ENCODE measurements around the gene HESX1.

Gene HESX1

DNA sequence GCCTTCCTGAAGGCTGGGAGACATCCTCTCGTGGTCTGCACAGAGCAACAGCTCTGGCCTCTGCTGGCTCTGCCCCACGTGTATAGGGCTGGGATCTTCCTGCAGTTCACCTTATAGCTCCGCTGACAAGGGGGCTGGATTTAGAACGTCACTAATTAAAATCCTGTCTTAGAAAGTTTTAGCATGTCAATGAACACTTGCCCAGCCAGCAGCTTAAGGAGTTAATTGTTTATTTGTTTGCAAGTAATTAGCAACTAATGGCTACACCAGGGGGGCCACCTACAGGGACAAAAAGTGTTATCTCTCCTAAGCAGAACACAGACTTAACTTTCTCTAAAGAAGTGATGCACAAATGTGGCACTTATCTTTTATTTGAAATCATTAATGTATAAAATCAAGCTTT is at the start of gene HESX1:
TSS of gene HESX1 (minus strand) at position 84 of the 403 bp plus-strand sequence. CDS start at position 24, 60 bp downstream.
- DNase-seq: no peak

DNA sequence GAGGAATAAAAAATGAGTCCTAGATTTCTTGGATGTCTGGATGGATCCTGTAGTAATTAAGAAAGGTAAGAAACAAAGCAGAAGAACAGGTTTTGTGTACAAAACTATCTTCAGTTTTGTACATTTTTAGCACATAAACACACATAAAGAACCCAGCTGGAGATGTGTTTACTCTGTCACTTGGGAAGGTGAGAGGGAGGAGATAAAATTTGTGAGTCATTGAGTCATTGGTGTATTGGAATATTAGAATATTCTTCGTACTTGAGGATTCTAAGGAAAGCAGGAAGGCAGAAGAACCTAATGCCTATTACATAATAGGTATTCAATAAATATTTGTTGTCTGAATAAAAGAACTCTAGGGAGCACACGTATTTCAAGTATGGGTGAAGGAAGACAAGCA is 45.2 kb upstream of the HESX1 start:
- no peak for DNase-seq

DNA sequence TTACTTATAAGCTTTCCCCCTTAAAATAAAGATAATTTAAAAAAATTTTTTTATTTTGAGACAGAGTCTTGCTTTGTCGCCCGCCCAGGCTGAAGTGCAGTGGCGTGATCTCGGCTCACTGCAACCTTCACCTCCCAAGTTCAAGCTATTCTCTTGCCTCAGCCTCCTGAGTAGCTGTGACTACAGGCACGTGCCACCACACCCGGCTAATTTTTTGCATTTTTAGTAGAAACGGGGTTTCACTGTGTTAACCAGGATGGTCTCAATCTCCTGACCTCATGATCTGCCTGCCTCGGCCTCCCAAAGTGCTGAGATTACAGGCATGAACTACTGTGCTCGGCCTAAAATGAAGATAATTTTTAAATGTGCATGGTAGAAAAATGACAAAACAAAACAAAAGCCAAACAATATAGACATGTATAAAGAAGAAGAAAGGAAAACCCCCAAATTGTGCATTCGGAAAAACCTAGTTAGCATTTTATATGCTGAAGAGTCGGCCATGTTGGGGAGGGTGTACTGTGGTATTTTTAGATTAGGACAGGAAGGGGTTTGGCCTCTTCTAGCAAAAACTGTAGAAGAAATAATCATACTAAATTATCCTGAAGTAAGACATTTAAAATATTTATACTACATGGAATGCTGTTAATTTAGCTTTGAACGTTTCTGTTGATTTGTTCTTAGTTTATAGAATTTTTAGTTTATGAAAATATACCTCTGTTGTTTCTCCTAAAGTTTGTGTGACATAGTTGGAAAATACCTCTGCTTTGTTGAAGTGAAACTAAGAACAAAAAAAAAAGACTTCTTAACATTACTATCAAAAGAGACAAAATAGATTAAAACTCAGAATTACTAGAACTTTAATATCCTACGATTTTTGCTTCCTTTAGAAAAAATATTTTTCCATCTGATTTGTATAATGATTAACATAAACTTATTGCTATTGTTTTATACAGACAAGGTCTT is 35.1 kb upstream of the HESX1 start:
- no peak for DNase-seq

DNA sequence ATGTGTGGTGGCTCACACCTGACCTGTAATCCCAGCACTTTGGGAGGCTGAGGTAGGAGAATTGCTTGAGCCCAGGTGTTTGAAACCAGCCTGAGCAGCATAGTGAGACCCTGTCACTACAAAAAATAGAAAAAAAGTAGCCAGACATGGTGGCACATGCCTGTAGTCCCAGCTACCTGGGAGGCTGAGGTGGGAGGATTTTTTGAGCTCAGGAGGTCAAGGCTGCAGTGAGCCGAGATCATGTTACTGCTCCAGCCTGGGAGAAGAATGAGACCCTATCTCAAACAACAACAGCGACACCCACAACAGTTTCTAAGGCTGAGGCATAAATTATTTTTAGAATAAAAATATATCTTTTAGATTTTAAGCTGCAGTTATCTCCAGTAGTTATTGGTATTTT is 34.0 kb upstream of the HESX1 start:
- DNase-seq: no peak

DNA sequence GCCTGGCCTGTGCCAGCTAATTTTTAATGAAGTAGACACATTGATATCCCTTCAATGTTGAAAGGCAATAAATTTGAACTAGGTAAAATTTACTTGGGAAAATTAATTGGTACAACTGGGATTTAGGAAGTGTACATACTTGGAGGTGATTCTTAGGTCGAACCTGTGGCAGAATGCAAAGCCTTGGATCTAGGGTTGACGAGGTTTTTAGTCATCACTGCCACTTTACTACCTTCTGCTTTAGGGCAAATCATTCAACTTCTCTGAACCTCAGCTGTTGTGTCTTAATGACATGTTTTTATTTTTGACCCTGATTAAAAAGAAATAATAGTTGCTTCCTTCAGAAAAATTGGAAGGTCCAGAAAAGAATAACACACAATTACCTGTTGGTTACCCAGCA is 30.2 kb upstream of the HESX1 start:
- DNase-seq: no peak

DNA sequence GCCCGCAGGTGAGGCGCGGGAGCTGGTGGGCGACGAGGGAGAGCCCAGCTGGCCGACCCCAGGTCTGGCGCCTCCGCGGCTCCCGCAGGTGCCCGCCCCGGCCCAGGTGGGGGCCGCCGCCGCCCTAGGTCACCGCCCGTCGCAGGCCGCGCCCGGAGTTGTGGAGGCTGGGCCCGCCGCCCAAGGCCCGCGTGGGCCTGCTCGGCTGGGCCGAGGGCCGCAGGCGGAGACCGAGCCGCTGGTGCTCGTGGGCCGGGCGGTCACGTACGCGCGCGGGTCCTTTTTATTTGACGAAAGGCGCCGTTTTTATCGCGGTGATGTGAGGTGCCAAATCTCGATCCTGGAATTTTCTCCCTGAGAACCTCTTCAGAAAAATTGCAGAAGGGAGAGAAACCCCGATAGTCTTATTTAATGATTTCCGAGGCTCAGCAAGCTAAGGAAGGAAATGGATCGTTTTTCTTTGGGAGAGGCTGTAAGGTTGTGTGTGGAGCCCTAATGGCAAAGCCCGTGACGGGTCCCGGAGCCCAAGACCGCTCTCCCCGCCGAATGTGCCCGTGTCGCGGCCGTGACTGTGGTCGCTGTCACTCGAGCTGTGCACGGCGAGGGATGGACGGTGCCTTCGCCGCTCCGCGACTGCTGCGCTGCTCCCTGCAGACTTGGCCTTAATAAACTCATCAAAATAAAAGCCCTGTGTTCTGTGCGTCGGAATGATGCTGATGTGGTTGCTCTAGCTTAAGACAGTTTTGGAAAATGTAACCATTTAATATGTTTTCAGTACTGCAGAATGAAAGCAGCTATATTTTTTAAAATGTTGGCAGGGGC is 28.4 kb upstream of the HESX1 start:
- peak; percentile 55 for DNase-seq

DNA sequence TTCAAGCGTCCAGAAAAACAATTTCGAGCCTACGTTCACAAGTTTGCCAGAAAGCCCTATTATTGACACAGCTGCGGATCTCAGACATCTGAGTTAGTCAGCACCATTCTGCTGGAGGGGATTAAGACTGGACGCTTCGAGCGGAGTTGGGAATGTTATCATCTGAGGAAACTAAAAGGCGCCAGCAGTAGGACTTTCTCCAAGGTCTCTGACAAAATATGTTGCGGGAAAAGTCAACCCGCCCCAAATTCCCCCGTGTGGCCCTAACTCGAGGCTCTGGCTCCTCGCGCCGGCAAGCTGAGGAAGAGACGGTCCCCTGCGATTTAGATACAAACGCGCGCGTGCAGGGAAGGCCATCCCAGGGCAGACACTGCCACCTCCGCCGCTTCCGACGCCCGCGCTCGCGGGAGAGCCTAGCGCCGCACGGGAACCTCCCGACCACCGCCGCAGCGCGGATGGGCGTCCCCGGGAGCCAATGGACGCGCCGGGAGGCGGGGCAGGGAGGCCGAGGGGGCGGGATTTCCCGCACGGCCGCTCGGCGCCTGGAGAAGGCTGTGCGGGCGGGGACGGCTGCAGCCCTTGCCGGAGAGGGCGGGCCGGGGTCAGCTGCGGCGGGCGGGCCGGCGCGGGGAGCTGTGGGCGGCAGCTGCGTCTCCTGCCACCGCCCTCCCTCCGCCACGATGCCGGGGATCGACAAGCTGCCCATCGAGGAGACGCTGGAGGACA is 27.6 kb upstream of the HESX1 start, which contains the start of gene APPL1:
TSS of gene APPL1 (plus strand) at position 526 of the 726 bp plus-strand sequence. CDS start at position 681, 155 bp downstream.
- peak; percentile 93 for DNase-seq

DNA sequence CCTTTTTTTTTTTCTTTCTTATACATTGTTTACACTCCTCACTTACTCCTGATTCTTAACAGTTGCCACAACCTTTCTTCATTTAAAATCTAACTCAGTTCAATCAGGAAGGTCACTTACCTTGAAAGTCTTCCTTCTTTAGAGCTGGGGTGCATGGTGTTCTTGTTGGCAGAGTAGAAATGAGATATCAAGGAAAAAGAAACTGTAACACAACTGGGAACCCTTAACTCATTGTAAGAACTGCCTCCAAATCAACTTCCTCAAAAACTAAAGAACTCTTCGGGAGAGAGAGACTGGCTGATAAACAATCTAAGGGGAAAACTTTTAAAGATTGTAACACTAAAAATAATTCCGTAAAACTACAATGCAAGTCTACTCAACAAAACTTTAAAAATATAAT is 26.4 kb upstream of the HESX1 start:
- DNase-seq: no peak

DNA sequence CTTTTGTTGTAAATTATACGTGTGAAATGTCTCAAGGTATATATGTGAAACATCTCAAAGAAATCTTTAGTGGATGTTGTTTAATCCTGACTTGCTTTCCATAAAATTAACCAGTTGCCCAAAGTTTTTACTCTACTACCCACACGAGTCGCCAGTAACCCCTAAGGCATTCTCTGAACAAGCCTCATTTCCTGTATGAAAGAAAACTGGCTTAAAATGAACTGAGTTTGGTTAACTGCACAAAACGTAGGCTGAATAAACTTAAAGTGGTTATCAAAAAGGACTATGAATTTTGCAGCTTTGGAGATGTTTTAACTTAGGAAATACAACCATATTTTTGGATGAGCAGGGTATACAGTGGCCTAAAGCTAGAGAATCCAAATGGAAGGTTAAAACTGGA is 25.1 kb upstream of the HESX1 start:
- DNase-seq: no peak

DNA sequence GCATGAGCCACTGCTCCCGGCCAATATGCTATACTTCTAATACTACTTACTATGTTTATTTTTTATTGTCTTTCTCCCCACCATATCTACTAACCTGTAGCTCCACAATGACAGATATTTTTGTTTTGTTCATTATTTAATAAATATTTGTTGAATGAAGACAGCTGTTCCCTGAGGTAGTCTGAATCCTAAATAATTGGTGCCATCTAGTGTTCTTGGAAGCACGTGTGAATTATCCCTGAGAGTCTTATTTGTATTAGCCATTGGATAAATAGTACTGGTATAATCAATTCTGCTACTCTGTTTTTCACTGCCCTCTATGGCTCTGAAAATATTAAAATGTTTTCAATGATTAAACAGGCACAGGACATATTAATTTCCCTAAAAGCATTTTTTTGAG is 22.1 kb upstream of the HESX1 start:
- no peak for DNase-seq

DNA sequence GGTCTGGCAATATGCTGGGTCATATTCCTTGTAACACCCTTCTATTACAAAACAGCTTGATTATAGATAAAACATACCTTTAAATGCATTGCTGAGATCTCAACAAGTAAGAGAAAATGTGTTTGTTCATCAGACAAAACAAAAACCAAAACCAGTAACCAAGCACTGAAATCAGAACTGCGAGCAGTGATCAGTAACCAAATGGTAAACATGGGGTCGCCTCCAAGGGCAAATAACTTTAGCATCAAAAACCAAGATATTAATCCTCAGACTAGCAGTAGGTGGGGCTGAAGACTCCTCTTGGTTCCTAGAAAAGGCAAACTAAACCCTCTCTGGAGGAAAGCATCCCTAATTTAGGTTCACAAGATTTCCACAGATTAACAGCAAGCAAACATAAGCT is 6.6 kb upstream of the HESX1 start:
- DNase-seq: no peak

DNA sequence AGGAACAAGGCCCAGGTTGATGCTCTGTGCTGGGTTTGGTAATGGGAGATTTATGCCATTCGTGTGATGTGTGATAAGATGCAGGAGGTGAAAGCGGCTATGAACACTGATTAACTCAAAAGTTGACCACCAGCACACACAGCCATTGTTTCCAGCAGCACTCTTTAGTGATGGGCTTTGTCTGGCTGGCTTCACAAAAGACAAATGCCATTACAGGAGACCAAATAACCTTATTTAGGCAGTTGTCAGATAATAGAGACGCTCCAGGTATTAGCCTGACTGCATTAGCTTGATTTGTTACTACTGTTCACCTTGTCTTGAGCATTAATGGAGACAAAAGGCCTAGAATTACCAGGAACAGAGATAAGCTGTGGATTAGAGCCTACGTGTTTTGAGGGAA is 5.1 kb downstream of the HESX1 start:
- no peak for DNase-seq

DNA sequence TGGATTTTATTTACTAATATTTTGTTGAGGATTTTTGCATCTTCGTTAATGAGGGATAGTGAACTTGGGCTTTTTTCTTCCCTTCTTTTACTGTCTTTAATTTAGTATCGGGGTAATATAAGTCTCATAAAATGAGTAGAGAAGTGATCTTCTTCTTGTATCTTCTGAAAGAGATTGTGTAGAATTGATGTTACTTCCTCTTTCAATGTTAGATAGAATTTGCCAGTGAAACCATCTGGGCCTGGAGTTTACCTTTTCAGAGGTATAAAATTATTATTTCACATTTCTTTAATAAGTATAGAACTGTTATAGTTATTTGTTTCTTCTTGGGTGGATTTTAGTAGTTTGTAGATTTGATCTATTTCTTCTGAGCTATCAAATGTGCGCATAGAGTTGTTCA is 7.8 kb downstream of the HESX1 start:
- DNase-seq: no peak

DNA sequence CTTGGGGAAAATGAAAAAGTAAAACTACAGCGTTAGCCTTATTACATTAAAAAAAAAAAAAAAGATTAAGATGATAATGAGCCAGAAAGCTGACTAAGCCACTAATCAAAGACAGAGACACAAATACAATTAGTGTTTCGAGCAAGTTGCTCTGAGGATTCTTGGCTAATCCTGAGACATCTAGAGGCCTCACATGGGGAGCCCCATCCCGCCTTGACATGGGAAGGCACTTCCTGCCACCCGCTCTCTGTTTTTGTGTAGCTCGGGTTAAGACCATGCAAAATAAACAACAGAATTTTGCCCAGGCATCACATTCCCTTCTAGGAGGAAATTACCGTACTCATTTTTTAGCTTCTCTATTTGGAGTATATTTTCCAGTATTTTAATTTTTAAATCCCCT is 15.3 kb downstream of the HESX1 start:
- DNase-seq: no peak

DNA sequence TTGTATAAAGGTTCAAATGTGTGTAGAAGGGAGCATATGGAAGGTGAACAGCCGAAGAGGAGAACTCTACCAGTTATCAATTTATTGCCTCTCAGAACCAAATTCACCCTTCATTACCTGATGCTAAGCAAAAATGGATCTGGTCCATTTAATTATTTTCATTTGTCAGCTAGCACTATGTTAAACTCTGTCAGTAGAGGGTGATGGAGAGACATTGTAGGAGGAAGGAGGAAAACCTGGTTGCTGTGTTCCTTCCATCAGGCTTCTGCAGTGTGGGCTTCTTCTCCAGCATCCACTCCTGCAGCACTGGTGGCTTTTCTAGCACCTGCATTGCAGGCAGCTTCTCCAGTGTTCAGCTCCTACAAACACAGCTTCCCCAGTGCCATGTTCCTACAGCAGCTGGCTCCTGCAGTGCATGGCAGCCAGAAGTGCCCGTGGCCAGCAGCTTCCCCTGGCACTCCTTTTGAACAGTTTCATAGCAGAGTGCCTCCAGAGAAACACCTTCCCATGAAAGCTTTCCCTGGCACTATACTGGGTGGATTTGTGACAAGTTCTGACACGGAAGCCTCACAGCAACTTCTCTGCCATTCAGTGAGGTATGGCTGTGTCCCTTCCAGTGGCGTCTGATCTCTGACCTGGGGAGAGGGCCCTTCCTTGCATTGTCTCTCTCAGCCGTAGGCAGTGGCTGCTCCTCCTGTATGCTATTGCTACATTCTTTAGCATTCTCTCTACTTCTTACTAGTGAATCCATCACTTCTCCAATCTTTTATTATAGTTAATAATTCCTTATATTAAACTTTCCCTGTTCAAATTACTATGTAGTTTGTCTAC is 20.0 kb downstream of the HESX1 start:
- no peak for DNase-seq

DNA sequence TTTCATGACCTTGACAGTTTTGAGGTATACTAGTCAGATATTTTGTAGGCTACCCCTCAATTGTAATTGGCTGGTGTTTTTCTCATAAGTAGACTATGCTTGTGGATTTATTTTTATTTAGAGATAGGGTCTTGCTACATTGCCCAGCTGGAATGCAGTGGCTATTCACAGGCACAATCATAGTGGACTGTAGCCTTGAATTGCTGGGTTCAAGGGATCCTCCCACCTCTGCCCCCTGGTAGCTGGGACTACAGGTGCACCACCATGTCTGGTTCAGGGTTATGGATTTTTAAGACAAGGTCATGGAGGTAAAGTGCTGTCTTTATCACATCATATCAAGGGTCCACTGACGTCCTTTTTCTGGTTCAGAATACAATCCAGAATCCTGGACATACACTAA is 23.7 kb downstream of the HESX1 start:
- no peak for DNase-seq

DNA sequence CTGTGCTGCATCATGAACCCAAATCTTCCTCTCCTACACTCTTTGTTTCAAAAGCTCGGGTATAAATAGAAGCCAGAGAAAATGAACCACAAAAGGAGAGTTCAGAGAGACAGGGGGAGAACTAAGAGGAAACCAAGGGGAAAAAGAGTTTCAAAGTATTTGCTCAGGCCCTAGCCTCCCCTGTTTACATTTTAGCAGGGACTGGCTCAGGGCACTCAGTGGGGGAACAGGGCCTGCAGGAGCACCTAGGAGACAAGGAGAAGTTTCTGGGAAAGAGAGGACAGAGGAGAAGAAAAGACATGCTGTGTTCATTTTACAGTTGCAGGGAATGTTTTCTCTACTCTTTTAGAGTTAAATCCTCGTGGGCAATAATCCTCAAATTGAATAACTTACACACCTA is 26.1 kb downstream of the HESX1 start:
- no peak for DNase-seq

DNA sequence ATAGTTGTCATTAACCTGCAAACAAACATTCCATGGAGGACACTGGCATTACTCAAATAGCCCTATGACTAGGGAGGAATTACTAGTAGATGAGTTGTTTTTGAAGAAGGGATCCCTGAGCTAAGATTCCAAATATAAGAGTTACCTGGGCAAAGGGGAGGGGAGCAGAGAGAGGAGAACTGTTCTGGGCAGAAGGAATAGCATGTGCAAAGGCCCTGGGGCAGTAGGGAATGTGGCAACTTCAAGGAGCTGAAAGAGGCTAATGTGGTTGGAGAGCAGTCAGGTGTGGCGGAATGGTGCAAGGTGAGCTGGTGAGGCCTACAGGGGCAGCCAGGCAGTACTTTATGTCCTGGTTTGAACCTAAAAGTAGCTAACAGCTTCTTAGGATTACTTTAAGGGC is 28.8 kb downstream of the HESX1 start:
- no peak for DNase-seq

DNA sequence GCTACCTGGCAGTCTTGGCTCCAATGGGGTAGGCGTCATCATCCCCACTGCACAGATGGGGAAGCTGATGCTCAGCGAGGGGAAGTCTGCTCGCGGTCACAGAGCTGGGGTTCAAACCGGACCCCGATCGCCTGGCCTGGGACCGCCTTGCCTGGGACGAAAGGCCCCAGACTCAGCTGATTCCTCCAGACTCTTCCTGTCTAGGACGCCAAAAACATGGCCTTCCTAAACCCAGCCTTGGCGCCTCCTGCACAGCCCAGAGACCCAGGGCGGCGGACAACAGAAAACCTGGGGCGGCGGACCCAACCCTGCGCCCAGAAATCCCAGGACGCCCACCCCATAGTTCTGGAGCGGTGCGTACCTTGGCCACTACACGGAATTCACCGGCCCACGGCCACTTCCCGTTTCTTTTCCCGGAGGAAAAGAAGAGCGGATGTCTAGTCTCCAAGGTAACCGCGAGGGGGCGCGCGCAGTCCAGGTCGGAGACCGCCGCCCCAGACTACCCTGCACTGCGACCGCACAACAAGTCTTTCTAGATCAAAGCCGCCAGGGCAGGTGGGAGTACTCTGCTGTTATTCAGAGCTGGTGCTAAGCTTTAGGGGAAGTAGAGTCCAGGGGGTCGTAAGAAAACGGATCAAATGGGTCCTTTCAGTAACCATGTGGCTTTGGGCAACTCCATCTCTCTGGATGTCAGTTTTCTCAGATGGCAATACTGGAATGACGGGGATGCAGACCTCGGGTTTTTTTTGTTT is 29.7 kb downstream of the HESX1 start:
- peak; percentile 81 for DNase-seq

DNA sequence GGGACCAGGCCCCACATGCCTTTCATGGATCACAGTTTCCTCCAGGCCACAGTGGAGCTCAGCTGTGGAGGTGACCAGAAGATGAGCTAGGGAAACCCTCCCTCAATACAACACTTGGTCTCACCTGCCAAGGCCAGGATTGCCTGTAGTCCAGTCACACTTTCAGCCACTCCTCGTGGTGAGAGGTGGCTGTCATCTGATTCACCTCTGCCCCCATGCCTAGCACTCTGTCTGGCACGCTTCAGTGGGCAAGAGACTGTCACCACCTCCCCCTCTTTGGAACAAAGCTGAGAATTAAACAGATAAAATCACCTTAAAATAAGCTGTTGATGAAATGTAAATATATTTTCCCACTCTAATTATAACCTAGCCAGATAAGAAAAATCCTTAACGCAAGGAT is 30.7 kb downstream of the HESX1 start:
- DNase-seq: no peak

DNA sequence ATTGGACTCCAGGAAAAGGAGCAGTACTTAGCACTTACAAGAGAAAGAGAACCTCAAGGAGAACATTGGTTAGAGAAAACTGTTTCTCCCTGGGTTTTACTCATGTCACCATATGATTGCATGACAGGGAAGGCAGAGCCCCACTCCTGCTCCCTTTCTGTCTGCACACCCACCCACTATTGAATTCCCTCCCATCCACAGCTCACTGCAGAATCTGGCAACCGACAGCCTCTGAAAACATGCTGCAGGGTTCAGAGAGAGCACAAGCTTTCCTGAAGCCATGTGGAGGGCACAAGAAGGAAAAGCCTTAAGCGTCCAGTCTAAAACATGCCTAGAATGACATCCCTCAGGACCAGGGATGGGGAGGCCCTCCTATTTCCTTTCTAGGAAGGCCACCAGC is 31.6 kb downstream of the HESX1 start:
- no peak for DNase-seq

Measured in CD4-positive, alpha-beta T cell treated with Interleukin-17A for 4 hours (primary cell).